ENCODE results near the gene ABCA2.

- no peak for TF ChIP-seq TAF1 (IDR thresholded peaks at IDR 0.05; ENCODE audit: borderline replicate concordance, insufficient read depth, low read length)
- TF ChIP-seq POLR2AphosphoS5 (IDR thresholded peaks at IDR 0.05; ENCODE audit: low read depth, low read length) = no peak
These were observed 55.3 kb downstream of the ABCA2 start for GRCh38 chr9:136972743-136973142.

Measured in PFSK-1 (cell line).